ENCODE results near the gene ATXN1.

- TF ChIP-seq CTCF (IDR thresholded peaks at IDR 0.05) (no peak), POLR2A (IDR thresholded peaks at IDR 0.05) (no peak)
Observed at GRCh38 chr6:16493112-16493511, 268.1 kb downstream of the ATXN1 start.

All from lower leg skin (tissue), 3 donors.